ENCODE data around the gene TTC3.

DNA sequence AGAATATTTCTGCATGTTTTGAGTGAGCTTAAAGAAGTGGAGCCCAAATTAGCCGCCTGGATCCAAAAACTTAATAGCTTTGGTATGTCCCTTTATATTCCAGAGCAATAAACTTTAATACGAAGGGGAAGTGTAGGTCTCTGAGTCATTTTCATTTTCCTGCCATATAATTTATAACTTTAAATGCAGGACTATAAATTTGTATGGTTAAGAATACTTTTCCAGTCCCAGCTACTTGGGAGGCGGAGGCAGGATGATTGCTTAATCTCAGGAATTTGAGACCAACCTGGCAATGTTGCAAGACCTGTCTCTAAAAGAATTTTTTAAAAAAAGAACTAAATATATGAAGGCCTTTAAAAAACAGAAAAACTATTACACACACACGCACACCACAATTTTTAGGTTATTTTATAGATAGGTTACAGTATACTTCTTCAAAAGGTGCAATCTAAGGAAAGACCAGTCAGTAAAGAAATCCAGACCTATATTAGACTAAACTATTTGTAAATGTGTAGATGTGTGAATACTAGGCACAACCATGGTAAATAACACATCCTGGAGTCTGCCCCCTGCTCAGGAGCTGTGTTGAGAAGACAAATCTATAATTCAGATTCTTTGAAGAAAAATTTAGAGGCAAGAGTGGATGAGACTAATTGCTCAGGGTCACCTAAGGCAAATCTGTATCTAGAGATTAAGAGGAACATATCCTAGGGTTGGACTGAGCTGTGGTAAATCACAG lies 80.3 kb downstream of the TTC3 start:
- no peak for TF ChIP-seq EZH2phosphoT487 (IDR thresholded peaks at IDR 0.05; ENCODE audit: low read depth)
- TF ChIP-seq, protein P1, sequence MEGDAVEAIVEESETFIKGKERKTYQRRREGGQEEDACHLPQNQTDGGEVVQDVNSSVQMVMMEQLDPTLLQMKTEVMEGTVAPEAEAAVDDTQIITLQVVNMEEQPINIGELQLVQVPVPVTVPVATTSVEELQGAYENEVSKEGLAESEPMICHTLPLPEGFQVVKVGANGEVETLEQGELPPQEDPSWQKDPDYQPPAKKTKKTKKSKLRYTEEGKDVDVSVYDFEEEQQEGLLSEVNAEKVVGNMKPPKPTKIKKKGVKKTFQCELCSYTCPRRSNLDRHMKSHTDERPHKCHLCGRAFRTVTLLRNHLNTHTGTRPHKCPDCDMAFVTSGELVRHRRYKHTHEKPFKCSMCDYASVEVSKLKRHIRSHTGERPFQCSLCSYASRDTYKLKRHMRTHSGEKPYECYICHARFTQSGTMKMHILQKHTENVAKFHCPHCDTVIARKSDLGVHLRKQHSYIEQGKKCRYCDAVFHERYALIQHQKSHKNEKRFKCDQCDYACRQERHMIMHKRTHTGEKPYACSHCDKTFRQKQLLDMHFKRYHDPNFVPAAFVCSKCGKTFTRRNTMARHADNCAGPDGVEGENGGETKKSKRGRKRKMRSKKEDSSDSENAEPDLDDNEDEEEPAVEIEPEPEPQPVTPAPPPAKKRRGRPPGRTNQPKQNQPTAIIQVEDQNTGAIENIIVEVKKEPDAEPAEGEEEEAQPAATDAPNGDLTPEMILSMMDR (IDR thresholded peaks at IDR 0.05; ENCODE audit: low read depth, low read length): no peak
